Erythroblast (primary cell): Measurements from ENCODE around the gene ABI1.

ENCODE experiments used
- GATA1 ChIP-seq: IDR thresholded peaks from 2 replicates; pipeline ENCODE4 v1.6.1; 2011; ENCODE audit warnings: low read depth, mild to moderate bottlenecking, control low read depth, low read length, moderate library complexity
- POLR2A ChIP-seq: IDR thresholded peaks from 2 replicates; pipeline ENCODE4 v1.6.1; 2011; ENCODE audit warnings: mild to moderate bottlenecking, low read length

DNA sequence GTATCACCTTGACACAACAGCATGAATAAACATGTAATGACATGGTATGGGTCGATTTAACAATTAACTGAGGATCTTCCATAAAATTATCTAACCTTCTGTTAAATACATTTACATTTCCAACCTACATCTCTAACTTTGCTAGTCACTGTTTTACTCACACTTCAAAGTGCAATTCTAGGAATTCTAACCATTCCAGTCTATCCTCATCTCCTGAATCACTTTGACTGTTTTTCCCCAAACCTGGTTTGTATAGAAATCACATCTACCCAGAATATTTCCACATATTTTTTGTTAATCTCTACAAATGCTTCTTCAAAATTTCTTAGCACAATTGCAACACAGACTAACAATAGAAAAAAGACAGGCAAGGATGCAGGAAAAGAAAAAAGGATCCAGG is 6.2 kb downstream of the ABI1 start:
- TF ChIP-seq POLR2A: no peak
- TF ChIP-seq GATA1: no peak
